ENCODE measurements around the gene CSNK1D.

CSNK1D gene

GRCh38 chr17:82249896-82250581 lies 23.5 kb downstream of the CSNK1D start:
- no peak for DNase-seq

GRCh38 chr17:82248815-82249674 lies 24.5 kb downstream of the CSNK1D start:
- DNase-seq, result no peak

GRCh38 chr17:82247856-82248671 lies 25.4 kb downstream of the CSNK1D start:
- no peak for DNase-seq

- no peak for DNase-seq
These were observed 26.2 kb downstream of the CSNK1D start for GRCh38 chr17:82247182-82247823.

- no peak for DNase-seq
These were observed 26.9 kb downstream of the CSNK1D start for GRCh38 chr17:82246365-82247181.

GRCh38 chr17:82246040-82246364 lies 27.5 kb downstream of the CSNK1D start:
- no peak for DNase-seq

GRCh38 chr17:82245134-82246039 lies 28.1 kb downstream of the CSNK1D start:
- no peak for DNase-seq

GRCh38 chr17:82244413-82245133 lies 28.9 kb downstream of the CSNK1D start:
- no peak for DNase-seq

GRCh38 chr17:82243648-82244412 lies 29.7 kb downstream of the CSNK1D start:
- DNase-seq, result no peak

- DNase-seq, result no peak
These were observed 30.4 kb downstream of the CSNK1D start for GRCh38 chr17:82242977-82243647.

GRCh38 chr17:82242698-82242976 lies 30.9 kb downstream of the CSNK1D start:
- no peak for DNase-seq

GRCh38 chr17:82241926-82242697 lies 31.4 kb downstream of the CSNK1D start:
- DNase-seq, result no peak

GRCh38 chr17:82241183-82241925 lies 32.1 kb downstream of the CSNK1D start:
- no peak for DNase-seq

- DNase-seq, result no peak
These were observed 32.9 kb downstream of the CSNK1D start for GRCh38 chr17:82240506-82241182.

- no peak for DNase-seq
These were observed 33.5 kb downstream of the CSNK1D start for GRCh38 chr17:82239926-82240505.

GRCh38 chr17:82239401-82239925 lies 34.0 kb downstream of the CSNK1D start:
- DNase-seq, result no peak
